ENCODE data around the gene EEF1A2.
A peak's percentile ranks its signal among the peaks of the same experiment; 100 is the strongest.
"Not testable (repeated sequence)": the region's sequence is repeated elsewhere in the genome, so short reads cannot be mapped to it uniquely, and the experiment has no call there.

Gene EEF1A2

DNA sequence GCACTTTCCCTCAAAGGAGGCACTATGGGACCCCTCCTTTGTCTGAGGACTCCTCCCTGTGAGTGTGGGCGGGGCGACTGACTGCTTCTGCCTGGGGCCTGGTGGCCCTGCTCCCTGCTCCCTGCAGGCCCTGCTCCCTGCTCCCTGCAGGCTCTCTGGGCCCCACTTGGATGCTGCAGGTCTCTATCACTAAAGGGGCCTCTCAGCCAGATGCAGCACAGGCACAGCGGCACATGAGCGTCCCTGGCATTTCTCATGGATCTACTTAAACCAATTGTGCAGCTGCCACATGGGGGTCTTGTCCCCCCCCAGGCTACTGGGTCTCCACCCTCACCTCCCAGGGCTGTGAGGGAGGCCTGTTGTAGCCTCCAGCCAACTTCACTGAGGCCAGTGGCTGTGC, 7.8 kb downstream of the EEF1A2 start:
- no peak for TF ChIP-seq JUND (IDR thresholded peaks at IDR 0.05; ENCODE audit: low read depth)
- DNase-seq (ENCODE audit: low read depth in 1 of 2, low spot score in 1 of 2) = no peak
- in situ Hi-C loops (cut with HindIII; ENCODE audit: low pct_unique_long_range_greater_than_20kb, low sequenced_read_pairs) = no loop called here

DNA sequence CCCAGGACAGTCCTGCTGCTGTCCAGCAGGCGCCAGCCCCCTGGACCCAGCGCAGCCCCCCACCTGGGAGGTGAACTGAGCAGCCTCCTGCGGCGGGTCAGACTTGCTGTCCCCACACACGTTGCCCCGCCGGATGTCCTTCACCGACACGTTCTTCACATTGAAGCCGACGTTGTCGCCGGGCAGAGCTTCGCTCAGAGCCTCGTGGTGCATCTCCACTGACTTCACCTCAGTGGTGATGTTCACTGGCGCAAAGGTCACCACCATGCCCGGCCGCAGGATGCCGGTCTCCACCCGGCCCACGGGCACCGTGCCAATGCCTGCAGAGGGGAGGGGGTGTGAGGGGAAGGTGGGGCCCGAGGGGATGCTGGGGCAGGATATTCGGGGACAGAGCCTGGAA, 8.5 kb downstream of the EEF1A2 start:
- in situ Hi-C loops (cut with HindIII; ENCODE audit: low pct_unique_long_range_greater_than_20kb, low sequenced_read_pairs) = no loop called here
- DNase-seq (ENCODE audit: low read depth in 1 of 2, low spot score in 1 of 2) = no peak
- TF ChIP-seq JUND (IDR thresholded peaks at IDR 0.05; ENCODE audit: low read depth) = no peak

DNA sequence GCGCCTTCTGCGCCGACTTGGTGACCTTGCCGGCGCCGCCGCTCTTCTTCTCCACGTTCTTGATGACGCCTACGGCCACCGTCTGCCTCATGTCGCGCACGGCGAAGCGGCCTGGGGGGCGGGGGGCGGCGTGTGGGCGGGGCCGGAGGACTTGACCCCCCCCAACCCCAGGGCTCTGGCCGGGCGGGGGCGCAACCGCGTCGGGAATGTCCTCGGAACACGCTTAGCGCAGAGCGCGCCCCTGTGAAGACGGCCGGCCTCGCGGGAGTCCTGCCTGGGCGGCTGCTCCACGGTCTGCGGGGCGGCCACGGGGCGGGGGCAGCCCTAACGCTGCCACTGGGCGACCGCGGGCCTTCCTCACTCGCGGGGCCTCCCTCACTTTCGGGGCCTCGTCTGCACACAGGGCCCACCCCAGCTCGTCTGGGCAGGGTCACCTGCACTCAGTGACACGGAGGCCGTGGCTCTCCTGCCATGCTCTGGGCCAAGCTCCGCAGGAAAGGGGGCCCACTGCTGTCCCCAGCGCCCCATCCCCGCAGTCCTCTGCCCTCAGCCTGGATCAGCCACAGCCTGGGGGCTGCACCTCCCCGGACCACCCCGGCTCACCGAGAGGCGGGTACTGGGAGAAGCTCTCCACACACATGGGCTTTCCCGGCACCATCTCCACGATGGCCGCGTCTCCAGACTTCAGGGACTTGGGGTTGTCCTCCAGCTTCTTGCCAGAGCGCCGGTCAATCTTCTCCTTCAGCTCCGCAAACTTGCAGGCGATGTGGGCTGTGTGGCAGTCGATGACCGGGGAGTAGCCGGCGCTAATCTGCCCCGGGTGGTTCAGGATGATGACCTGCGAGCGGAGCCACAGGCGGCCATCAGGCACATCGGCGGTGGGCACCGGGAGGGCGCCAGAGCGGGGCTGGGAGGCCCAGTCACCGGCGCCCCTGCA, 10.3 kb downstream of the EEF1A2 start:
- DNase-seq (ENCODE audit: low read depth in 1 of 2, low spot score in 1 of 2) = no peak
- in situ Hi-C loops (cut with HindIII; ENCODE audit: low pct_unique_long_range_greater_than_20kb, low sequenced_read_pairs) = no loop called here
- TF ChIP-seq JUND (IDR thresholded peaks at IDR 0.05; ENCODE audit: low read depth) = no peak

DNA sequence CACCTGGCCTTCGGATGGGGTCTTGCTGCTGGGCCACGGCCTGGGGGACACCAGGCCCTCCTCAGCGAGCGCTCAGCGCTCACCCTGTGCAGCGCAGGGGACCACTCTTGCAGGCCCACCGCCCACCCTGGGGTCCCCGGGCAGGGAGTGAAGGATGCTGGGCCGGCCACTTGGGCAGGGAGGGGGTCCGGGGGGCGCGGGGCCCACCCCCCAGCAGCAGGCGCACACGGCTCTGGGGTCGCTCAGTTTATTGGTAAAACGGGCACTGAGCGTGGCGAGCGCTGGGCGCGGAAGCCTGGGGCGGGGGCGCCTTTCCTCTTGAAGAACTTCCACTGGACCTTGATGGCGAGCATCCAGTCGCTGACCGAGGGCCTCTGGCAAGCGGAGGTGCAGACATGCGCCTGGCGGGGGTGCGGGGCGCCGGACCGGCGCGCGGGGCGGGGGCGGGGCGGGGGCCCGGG, 11.1 kb downstream of the EEF1A2 start:
- in situ Hi-C loops (cut with HindIII; ENCODE audit: low pct_unique_long_range_greater_than_20kb, low sequenced_read_pairs) = no loop called here
- no peak for TF ChIP-seq JUND (IDR thresholded peaks at IDR 0.05; ENCODE audit: low read depth)
- no peak for DNase-seq (ENCODE audit: low read depth in 1 of 2, low spot score in 1 of 2)

DNA sequence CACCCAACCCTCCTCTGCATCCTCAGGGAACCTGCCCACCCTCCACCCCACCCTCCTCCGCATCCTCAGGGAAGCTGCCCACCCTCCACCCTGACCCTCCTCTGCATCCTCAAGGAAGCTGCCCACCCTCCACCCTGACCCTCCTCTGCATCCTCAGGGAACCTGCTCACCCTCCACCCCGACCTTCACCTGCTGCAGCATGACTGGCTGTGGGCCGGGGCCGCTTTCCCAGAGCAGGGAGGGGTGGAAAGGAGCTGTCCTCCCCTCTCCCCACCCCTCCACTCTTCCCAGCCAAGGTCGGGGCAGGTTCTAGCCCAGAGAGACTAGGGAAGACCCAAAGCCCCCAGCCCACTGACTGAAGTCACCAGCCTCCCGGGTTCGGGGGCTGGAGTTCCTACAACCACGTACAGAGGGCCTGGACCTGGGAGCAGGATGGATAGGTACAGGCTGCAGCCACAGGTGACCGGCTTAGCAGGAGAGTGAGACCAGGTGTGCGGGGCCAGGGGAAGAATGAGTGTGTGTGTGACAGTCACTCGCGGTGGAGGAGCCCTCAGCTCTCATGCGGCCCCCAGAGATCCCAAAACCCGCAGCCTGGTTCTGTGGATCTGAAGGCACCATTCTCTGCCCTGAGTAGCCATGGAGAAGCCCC, 11.6 kb downstream of the EEF1A2 start:
- TF ChIP-seq JUND (IDR thresholded peaks at IDR 0.05; ENCODE audit: low read depth) = no peak
- in situ Hi-C loops (cut with HindIII; ENCODE audit: low pct_unique_long_range_greater_than_20kb, low sequenced_read_pairs) = no loop called here
- no peak for DNase-seq (ENCODE audit: low read depth in 1 of 2, low spot score in 1 of 2)

DNA sequence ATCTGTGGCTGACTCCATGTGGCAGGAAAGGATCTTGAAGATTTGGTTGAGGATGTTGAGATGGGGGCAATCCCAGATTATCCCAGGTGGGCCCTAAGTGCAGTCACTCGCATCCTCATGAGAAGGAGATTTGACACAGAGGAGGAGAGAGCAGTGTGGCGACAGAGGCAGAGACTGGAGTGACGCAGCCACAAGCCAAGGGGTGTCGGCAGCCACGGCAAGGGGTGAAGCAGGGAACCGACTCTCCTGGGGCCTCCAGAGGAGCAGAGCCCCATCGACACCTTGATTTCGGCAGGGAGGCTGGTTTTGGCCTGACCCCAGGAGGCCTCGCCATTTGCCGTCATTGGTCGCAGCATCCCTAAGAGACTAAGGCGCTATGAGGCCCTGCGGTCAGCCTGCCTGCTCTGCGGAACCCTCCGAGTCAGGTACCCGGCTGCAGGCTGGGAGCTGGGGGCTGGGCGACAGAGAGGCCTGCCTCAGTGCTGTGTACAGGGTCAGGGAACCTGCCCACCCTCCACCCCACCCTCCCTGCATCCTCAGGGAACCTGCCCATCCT, 12.5 kb downstream of the EEF1A2 start:
- no peak for DNase-seq (ENCODE audit: low read depth in 1 of 2, low spot score in 1 of 2)
- in situ Hi-C loops (cut with HindIII; ENCODE audit: low pct_unique_long_range_greater_than_20kb, low sequenced_read_pairs) = no loop called here
- no peak for TF ChIP-seq JUND (IDR thresholded peaks at IDR 0.05; ENCODE audit: low read depth)

DNA sequence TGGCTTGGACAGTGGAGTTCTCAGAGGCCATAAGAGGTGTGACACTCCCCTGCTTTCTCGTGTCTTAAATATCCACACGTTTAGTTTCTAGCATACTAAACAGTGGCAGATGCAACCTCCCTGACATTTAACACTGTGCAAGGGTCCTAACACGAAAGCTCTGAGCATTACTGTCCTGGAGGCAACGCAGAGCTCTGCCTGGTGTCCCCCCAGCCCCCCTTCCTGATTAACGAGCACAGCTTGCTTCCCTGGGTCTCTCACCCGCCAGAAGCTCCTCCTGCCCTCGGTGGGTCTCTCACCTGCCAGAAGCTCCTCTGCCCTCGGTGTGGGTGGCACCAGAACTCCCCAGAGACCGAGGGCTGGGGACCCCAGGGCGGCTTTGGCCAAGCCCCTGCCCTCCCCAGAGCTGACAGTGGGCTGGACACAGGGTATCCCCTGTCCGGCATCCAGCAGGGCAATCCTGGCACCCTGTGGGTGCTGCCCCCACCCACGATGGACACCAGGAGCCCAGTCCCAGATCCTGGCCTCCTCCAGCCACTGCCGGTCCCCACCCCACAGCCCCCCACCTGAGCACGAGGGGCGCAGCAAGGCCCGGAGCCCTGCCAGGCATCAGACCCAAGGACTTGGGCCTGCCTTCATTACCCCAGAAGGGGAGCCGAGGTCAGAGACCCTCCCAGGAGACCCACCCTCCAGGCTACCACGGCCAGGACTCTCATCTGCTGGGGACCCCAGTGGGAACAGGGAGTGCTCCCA, 14.1 kb downstream of the EEF1A2 start:
- DNase-seq (ENCODE audit: low read depth in 1 of 2, low spot score in 1 of 2) = no peak

DNA sequence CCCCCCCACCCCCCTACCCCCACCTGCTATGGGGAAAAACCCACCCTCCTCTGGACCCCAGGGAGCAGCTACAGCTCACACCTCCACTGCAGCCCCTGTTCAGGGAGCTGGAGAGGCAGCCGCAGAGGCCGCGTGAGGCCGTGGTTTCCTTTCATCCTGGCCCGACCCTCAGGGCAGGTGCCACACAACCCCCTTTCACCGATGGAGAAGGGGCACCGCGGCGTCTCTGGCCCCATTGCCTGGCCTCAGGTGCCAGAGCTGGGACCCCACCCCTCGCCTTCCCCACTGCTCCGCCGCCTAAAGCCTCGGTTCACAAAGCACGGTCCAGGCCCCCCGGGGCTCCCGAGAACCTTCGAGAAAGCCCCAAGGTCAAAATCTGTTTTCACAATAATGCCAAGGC, 14.6 kb downstream of the EEF1A2 start:
- in situ Hi-C loops (cut with HindIII; ENCODE audit: low pct_unique_long_range_greater_than_20kb, low sequenced_read_pairs) = no loop called here
- TF ChIP-seq JUND (IDR thresholded peaks at IDR 0.05; ENCODE audit: low read depth) = no peak
- no peak for DNase-seq (ENCODE audit: low read depth in 1 of 2, low spot score in 1 of 2)

More for the DNA sequence above, 14.1 kb downstream of the EEF1A2 start:
- no peak for TF ChIP-seq JUND (IDR thresholded peaks at IDR 0.05; ENCODE audit: low read depth)
- in situ Hi-C loops (cut with HindIII; ENCODE audit: low pct_unique_long_range_greater_than_20kb, low sequenced_read_pairs) = no loop called here

DNA sequence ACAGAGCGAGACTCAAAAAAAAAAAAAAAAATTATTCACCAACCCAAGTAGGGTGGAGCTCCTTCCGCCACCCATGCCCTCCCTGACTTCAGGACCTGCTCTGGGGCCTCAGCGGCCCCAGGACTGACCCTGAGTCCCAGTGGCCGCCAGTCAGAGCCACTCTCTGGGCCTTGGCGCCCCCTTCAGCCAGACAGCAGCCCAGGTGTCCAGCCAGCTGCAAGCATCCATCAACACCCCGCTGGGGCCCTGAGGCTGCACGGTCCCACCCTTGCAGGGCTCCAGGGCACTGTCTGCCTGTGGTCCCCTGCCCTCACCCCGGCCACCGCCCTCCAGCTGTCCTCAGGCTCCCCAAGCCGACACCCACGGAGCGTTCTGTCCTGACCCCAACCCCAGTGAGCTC, 15.0 kb downstream of the EEF1A2 start:
- in situ Hi-C loops (cut with HindIII; ENCODE audit: low pct_unique_long_range_greater_than_20kb, low sequenced_read_pairs) = no loop called here
- no peak for DNase-seq (ENCODE audit: low read depth in 1 of 2, low spot score in 1 of 2)
- TF ChIP-seq JUND (IDR thresholded peaks at IDR 0.05; ENCODE audit: low read depth) = no peak

DNA sequence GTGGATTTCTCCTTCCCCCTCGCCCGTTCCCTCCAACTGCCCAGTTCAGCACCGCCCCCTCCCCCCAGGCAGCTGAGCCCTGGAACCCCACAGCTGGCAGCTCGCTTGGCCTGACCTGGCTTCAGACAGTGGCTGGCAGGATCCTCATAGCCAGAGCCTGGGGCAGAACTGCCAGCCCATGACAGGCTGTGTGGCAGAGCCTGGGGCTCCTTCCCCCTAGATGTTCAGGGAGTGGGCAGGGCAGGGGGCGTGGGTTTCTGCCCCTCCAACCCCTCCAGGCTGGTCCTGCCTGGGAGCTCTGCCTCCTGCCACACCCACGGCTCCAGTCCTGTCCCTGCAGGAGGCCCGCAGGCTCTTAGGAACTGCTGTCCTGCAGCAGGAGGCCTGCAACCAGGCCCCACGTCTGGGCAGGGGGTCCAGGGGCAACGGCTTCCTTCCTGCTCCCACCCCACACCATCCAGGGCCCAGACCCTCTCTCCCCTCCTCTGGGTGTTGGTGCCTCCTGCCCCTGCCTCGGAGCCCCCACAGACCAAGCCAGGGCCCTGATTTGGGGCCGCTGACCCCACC, 16.8 kb downstream of the EEF1A2 start:
- TF ChIP-seq JUND (IDR thresholded peaks at IDR 0.05; ENCODE audit: low read depth) = no peak
- in situ Hi-C loops (cut with HindIII; ENCODE audit: low pct_unique_long_range_greater_than_20kb, low sequenced_read_pairs) = no loop called here
- DNase-seq (ENCODE audit: low read depth in 1 of 2, low spot score in 1 of 2) = no peak

DNA sequence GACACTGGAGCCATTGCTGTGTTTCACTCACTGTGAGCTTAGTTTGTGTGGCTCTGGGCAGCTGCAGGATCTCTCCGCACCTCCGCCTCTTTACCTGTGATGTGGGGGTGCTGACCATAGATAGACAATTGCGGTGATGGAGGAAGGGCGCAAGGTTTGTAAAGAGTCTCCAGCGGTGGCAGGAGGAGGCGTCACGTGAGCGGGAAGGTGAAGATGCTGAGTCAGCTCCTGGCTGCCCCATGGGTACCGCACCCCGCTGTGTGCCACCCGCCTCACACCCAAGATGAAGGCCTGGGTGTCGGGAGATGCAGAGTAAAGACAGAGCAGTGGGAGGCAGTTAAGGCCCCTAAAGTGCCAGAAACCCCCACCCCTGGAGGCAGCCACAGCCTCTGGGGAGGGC, 17.4 kb downstream of the EEF1A2 start:
- no peak for TF ChIP-seq JUND (IDR thresholded peaks at IDR 0.05; ENCODE audit: low read depth)
- DNase-seq (ENCODE audit: low read depth in 1 of 2, low spot score in 1 of 2) = no peak
- in situ Hi-C loops (cut with HindIII; ENCODE audit: low pct_unique_long_range_greater_than_20kb, low sequenced_read_pairs) = no loop called here

DNA sequence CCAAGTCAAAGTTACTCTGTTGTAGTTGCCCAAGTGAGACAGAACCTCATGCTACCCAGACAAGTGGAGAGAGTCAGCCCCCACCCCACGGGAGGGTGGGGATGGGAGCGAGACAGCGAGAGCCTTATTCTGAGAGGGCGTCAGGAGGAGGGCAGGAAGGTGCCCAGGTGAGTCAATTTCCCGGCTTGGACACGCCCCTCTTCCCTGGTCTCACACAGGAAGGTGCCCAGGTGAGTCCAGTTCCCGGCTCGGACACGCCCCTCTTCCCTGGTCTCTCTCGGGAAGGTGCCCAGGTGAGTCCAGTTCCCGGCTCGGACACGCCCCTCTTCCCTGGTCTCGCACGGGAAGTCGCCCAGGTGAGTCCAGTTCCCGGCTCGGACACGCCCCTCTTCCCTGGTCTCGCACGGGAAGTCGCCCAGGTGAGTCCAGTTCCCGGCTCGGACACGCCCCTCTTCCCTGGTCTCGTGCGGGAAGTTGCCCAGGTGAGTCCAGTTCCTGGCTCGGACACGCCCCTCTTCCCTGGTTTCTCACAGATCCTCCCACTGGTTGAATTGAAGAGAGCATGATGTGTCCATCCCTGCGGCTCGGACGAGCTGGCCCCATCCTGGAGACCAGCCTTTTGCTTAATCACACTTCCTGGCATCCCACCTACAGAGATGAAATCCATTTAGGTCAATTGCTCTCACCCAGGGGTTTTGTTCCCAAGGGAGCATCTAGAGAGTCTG, 19.0 kb downstream of the EEF1A2 start:
- in situ Hi-C loops (cut with HindIII; ENCODE audit: low pct_unique_long_range_greater_than_20kb, low sequenced_read_pairs) = not testable (repeated sequence)

More for the DNA sequence above, 19.0 kb downstream of the EEF1A2 start:
- peak in 1 of 2 experiments; percentile 81 for DNase-seq (ENCODE audit: low read depth in 1 of 2, low spot score in 1 of 2)

Data from T47D (cell line).